Measurements from ENCODE around the gene BCL6B.

GRCh38 chr17:7042501-7043181, 19.8 kb downstream of the BCL6B start:
- TF ChIP-seq, protein P1, sequence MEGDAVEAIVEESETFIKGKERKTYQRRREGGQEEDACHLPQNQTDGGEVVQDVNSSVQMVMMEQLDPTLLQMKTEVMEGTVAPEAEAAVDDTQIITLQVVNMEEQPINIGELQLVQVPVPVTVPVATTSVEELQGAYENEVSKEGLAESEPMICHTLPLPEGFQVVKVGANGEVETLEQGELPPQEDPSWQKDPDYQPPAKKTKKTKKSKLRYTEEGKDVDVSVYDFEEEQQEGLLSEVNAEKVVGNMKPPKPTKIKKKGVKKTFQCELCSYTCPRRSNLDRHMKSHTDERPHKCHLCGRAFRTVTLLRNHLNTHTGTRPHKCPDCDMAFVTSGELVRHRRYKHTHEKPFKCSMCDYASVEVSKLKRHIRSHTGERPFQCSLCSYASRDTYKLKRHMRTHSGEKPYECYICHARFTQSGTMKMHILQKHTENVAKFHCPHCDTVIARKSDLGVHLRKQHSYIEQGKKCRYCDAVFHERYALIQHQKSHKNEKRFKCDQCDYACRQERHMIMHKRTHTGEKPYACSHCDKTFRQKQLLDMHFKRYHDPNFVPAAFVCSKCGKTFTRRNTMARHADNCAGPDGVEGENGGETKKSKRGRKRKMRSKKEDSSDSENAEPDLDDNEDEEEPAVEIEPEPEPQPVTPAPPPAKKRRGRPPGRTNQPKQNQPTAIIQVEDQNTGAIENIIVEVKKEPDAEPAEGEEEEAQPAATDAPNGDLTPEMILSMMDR (IDR thresholded peaks at IDR 0.05), result no peak
- no peak for TF ChIP-seq ZFX (IDR thresholded peaks at IDR 0.05; ENCODE audit: borderline replicate concordance)

Measured in 22Rv1 (cell line).